MCF 10A (cell line): ENCODE data around the gene TSGA10IP. TPM values are rescaled to one million over a fixed set of nuclear protein-coding genes. Genes with fewer than 3 reads are reported as not detected.

Experiments
- BruUV-seq: library from RNA; stranded (reverse); fragments of 400-500 nt; replicated peaks from 2 replicates; lab custom pipeline; 2021; lab: Mats Ljungman, UMichigan
- CTCF ChIA-PET: fragments of 300-600 bp; sonication (Branson Sonifier 250); formaldehyde crosslinking; extraction: SDS; loops from one replicate; lab custom pipeline; 2021; ENCODE audit warnings: antibody characterized with exemption, inconsistent platforms; lab: Yijun Ruan, JAX
- POLR2A ChIA-PET: fragments of 300-600, 350-650 bp; sonication (Branson Sonifier 250); formaldehyde crosslinking; extraction: SDS; loops from one replicate; lab custom pipeline; 2020; ENCODE audit warnings: antibody characterized with exemption, inconsistent platforms; lab: Yijun Ruan, JAX
- DNase-seq: peaks from one replicate; pipeline ENCODE4 v3.0.0-alpha.2; 2018; ENCODE audit not compliant: unreplicated experiment
- H3K27ac Mint-ChIP-seq: one replicate; pipeline ENCODE4 v1.8.0; 2022; ENCODE audit warnings: mild to moderate bottlenecking, low read depth, mixed read lengths; ENCODE audit not compliant: unreplicated experiment
- H3K27me3 Mint-ChIP-seq: one replicate; pipeline ENCODE4 v1.8.0; 2022; ENCODE audit warnings: mixed read lengths; ENCODE audit not compliant: insufficient read depth, unreplicated experiment
- H3K36me3 Mint-ChIP-seq: one replicate; pipeline ENCODE4 v1.8.0; 2022; ENCODE audit warnings: mild to moderate bottlenecking, moderate library complexity, mixed read lengths; ENCODE audit not compliant: insufficient read depth, unreplicated experiment
- H3K4me1 Mint-ChIP-seq: one replicate; pipeline ENCODE4 v1.8.0; 2022; ENCODE audit warnings: mixed read lengths; ENCODE audit not compliant: insufficient read depth, unreplicated experiment
- H3K4me3 Mint-ChIP-seq: one replicate; pipeline ENCODE4 v1.8.0; 2022; ENCODE audit warnings: mild to moderate bottlenecking, moderate library complexity, mixed read lengths; ENCODE audit not compliant: unreplicated experiment
- H3K9me3 Mint-ChIP-seq: one replicate; pipeline ENCODE4 v1.8.0; 2022; ENCODE audit warnings: mixed read lengths; ENCODE audit not compliant: unreplicated experiment
- CTCF ChIP-seq: fragments of 200-600 bp; IDR thresholded peaks from one replicate; pipeline ENCODE4 v1.8.0; 2022; ENCODE audit warnings: antibody characterized with exemption, mild to moderate bottlenecking; ENCODE audit not compliant: unreplicated experiment
- intact Hi-C: fragments of 100-400 bp; cut with micrococcal nuclease; formaldehyde crosslinking; loops from 2 replicates; pipeline ENCODE4 v1.14.1; 2022
- total RNA-seq: library from RNA; stranded (reverse); gene quantifications from 2 replicates; pipeline ENCODE4 v1.2.3, GENCODE V29; 2022

Gene TSGA10IP
- total RNA-seq, 1 experiment from 2014 or later: not detected

- ChIA-PET POLR2A (interaction anchor here (0.9 to 2.8 kb wide), 10 partner anchors 22 to 258 kb away, joined by 3 to 22 read pairs (median 6); partner anchors contain the start of genes CCDC85B, CFL1, FIBP and FOSL1), CTCF (interaction anchor here (0.6 to 1.4 kb wide), 3 partner anchors 32 to 37 kb away, joined by 3 to 4 read pairs (median 4); partner anchors contain the start of gene FIBP)
- Mint-ChIP-seq H3K4me3 (peak overlapping the region; percentile 89), H3K36me3 (peaks cover 14% of the 10 kb centered on the region), H3K27me3 (no peaks in the 10 kb centered on the region), H3K27ac (no peak overlapping the region), H3K4me1 (peaks cover 20% of the 10 kb centered on the region), H3K9me3 (no peaks in the 10 kb centered on the region)
- no TSS peak for BruUV-seq
- intact Hi-C loops: no loop called here
- no peak for DNase-seq
- TF ChIP-seq CTCF: no peak
Measured at GRCh38 chr11:65921033-65921555, 24.2 kb upstream of the TSGA10IP start.

- DNase-seq: no peak
- Mint-ChIP-seq H3K4me1 (peaks cover 12% of the 10 kb centered on the region), H3K9me3 (no peaks in the 10 kb centered on the region), H3K36me3 (peaks cover 14% of the 10 kb centered on the region), H3K27ac (no peak overlapping the region), H3K27me3 (no peaks in the 10 kb centered on the region), H3K4me3 (no peak overlapping the region)
- TF ChIP-seq CTCF: no peak
- intact Hi-C loops: no loop called here
- CTCF ChIA-PET: interaction anchor here (0.7 to 2.7 kb wide), 3 partner anchors 34 to 37 kb away, joined by 4 to 8 read pairs (median 5); partner anchors contain the start of gene FIBP
- POLR2A ChIA-PET: interaction anchor here (0.9 to 2.8 kb wide), 3 partner anchors 22 to 40 kb away, joined by 3 to 22 read pairs (median 3); partner anchors contain the start of gene FOSL1
- BruUV-seq: no TSS peak
Measured at GRCh38 chr11:65921876-65922275, 23.4 kb upstream of the TSGA10IP start.

GRCh38 chr11:65922565-65922964, 22.7 kb upstream of the TSGA10IP start:
- Mint-ChIP-seq H3K4me3 (no peak overlapping the region), H3K27me3 (no peaks in the 10 kb centered on the region), H3K27ac (no peak overlapping the region), H3K36me3 (peaks cover 14% of the 10 kb centered on the region), H3K4me1 (peaks cover 7% of the 10 kb centered on the region), H3K9me3 (no peaks in the 10 kb centered on the region)
- no peak for DNase-seq
- BruUV-seq: no TSS peak
- ChIA-PET POLR2A (interaction anchor here (0.9 to 1.4 kb wide), 5 partner anchors 26 to 39 kb away, joined by 3 to 5 read pairs (median 4); partner anchors contain the start of genes CCDC85B, FIBP and SART1), CTCF (interaction anchor here (0.6 to 2.7 kb wide), 4 partner anchors 9 to 540 kb away, joined by 3 to 9 read pairs (median 6); partner anchors contain the start of genes FIBP and SLC25A45)
- intact Hi-C loops: no loop called here
- no peak for TF ChIP-seq CTCF

GRCh38 chr11:65925397-65925796, 19.9 kb upstream of the TSGA10IP start:
- no peak for DNase-seq
- intact Hi-C loops: no loop called here
- ChIA-PET POLR2A (no interaction called here), CTCF (interaction anchor here (0.6 kb wide), 1 partner anchor 206 kb away, joined by 3 read pairs; no protein-coding TSS in a partner anchor)
- no peaks in the 10 kb centered on the region for H3K9me3 Mint-ChIP-seq
- peaks cover 3% of the 10 kb centered on the region for H3K4me1 Mint-ChIP-seq
- TF ChIP-seq CTCF: no peak
- no TSS peak for BruUV-seq
- no peaks in the 10 kb centered on the region for H3K27me3 Mint-ChIP-seq
- no peak overlapping the region for H3K4me3 Mint-ChIP-seq
- peaks cover 14% of the 10 kb centered on the region for H3K36me3 Mint-ChIP-seq
- H3K27ac Mint-ChIP-seq: no peak overlapping the region
